HL-60 (cell line): Measurements from ENCODE around the gene CDC37L1.

Source experiments
- DNase-seq, 2 experiments: peaks; one replicate each; pipeline ENCODE4 v3.0.0-alpha.2; 2010 to 2020; ENCODE audit warnings: low read depth in 1 of 2, low spot score in 1 of 2
- H3K27ac ChIP-seq: fragments of 250-450 bp; sonication (Bioruptor Pico); replicated peaks from 2 replicates; pipeline ENCODE4 v1.5.1; 2020; ENCODE audit warnings: mild to moderate bottlenecking, moderate library complexity
- H3K27me3 ChIP-seq: fragments of 250-450 bp; sonication (Bioruptor Pico); 2 replicates; pipeline ENCODE4 v1.5.1; 2021; ENCODE audit warnings: mild to moderate bottlenecking, moderate library complexity; ENCODE audit not compliant: insufficient read depth, poor library complexity, severe bottlenecking
- H3K4me3 ChIP-seq: replicated peaks from 2 replicates; pipeline ENCODE4 v1.5.1; 2011; ENCODE audit warnings: mild to moderate bottlenecking, control low read depth, low read length; ENCODE audit not compliant: insufficient read depth
- GABPA ChIP-seq: IDR thresholded peaks from 2 replicates; pipeline ENCODE4 v1.6.1; 2012; ENCODE audit warnings: low read depth
- POLR2AphosphoS5 ChIP-seq: IDR thresholded peaks from 2 replicates; pipeline ENCODE4 v1.6.1; 2012; ENCODE audit warnings: low read depth
- SPI1 ChIP-seq: IDR thresholded peaks from 2 replicates; pipeline ENCODE4 v1.6.1; 2012; ENCODE audit warnings: low read depth, mild to moderate bottlenecking, borderline replicate concordance
- TF ChIP-seq, protein P1 (sequence below): IDR thresholded peaks from 2 replicates; pipeline ENCODE4 v1.6.1; 2012; ENCODE audit warnings: low read depth; ENCODE audit not compliant: insufficient replicate concordance
- TF ChIP-seq, protein P2 (sequence below): IDR thresholded peaks from one replicate; pipeline ENCODE4 v1.5.1; 2011; ENCODE audit warnings: low read length, control low read depth, inconsistent platforms; ENCODE audit not compliant: insufficient read depth

Gene CDC37L1

DNA sequence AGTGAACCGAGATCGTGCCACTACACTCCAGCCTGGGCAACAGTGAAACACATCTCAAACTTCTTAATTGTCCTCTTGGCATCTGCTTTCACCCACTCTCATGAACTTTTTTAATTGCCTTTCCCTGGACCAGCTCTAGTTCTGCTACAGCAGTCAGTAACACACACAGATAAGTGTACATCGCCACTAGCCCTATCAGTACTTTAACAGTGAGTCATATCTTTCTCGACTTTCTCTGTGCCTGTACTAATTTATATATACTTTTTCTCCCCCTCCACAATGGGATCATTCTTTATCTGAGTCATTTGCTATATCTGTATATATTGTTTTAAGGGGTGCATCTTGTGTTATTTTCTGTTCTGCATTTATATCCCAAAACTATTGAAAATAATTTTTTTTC lies 6.7 kb downstream of the CDC37L1 start:
- no peak overlapping the region for H3K27ac ChIP-seq
- TF ChIP-seq GABPA, result no peak
- no peak for TF ChIP-seq SPI1
- no peak for TF ChIP-seq POLR2AphosphoS5
- TF ChIP-seq, protein P1, sequence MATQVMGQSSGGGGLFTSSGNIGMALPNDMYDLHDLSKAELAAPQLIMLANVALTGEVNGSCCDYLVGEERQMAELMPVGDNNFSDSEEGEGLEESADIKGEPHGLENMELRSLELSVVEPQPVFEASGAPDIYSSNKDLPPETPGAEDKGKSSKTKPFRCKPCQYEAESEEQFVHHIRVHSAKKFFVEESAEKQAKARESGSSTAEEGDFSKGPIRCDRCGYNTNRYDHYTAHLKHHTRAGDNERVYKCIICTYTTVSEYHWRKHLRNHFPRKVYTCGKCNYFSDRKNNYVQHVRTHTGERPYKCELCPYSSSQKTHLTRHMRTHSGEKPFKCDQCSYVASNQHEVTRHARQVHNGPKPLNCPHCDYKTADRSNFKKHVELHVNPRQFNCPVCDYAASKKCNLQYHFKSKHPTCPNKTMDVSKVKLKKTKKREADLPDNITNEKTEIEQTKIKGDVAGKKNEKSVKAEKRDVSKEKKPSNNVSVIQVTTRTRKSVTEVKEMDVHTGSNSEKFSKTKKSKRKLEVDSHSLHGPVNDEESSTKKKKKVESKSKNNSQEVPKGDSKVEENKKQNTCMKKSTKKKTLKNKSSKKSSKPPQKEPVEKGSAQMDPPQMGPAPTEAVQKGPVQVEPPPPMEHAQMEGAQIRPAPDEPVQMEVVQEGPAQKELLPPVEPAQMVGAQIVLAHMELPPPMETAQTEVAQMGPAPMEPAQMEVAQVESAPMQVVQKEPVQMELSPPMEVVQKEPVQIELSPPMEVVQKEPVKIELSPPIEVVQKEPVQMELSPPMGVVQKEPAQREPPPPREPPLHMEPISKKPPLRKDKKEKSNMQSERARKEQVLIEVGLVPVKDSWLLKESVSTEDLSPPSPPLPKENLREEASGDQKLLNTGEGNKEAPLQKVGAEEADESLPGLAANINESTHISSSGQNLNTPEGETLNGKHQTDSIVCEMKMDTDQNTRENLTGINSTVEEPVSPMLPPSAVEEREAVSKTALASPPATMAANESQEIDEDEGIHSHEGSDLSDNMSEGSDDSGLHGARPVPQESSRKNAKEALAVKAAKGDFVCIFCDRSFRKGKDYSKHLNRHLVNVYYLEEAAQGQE, result no peak
- TF ChIP-seq, protein P2, sequence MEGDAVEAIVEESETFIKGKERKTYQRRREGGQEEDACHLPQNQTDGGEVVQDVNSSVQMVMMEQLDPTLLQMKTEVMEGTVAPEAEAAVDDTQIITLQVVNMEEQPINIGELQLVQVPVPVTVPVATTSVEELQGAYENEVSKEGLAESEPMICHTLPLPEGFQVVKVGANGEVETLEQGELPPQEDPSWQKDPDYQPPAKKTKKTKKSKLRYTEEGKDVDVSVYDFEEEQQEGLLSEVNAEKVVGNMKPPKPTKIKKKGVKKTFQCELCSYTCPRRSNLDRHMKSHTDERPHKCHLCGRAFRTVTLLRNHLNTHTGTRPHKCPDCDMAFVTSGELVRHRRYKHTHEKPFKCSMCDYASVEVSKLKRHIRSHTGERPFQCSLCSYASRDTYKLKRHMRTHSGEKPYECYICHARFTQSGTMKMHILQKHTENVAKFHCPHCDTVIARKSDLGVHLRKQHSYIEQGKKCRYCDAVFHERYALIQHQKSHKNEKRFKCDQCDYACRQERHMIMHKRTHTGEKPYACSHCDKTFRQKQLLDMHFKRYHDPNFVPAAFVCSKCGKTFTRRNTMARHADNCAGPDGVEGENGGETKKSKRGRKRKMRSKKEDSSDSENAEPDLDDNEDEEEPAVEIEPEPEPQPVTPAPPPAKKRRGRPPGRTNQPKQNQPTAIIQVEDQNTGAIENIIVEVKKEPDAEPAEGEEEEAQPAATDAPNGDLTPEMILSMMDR, result no peak
- H3K4me3 ChIP-seq, result no peak overlapping the region

DNA sequence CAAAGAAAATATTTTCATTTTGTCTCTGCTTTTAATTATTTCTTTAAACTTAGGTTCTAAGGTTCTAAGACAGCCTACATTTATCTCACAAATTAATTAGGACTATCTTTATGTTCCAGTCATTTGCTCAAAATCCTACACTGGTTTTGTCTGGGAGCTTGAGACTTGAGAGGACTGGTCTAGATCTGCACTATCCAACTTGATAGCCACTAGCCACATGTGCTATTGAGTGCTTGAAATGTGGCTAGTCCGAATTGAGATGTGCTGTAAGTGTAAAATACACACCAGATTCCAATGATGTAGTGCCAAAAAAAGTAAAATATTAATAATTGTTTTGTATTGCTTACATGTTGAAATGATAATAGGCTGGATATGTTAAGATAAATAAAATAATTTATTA lies 7.2 kb downstream of the CDC37L1 start:
- TF ChIP-seq GABPA (no peak), POLR2AphosphoS5 (no peak), SPI1 (no peak)
- TF ChIP-seq, protein P1, result no peak
- TF ChIP-seq, protein P2, result no peak
- DNase-seq, result no peak
- Histone ChIP-seq H3K4me3 (no peak overlapping the region), H3K27ac (no peak overlapping the region), H3K27me3 (no peaks in the 10 kb centered on the region)

More for the DNA sequence above, 6.7 kb downstream of the CDC37L1 start:
- no peak for DNase-seq
- no peaks in the 10 kb centered on the region for H3K27me3 ChIP-seq

DNA sequence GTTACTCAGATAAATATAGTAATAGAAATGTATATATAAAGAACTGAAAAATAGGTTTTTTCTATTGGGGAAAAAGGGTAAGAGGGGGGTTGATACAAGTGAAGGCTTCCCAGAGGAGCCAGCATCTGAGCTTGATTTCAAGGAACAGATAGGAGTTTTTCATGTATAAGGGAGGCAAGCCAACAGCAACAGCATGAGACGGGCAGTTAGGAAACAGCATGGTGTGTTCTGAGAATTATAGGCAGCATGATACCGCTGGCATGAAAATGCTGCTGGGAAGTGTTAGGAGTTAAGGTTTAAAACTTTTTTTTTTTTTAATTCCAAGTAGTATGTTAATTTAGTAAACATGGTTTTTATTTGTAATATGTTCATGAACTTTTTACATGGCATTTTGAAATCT lies 9.7 kb downstream of the CDC37L1 start:
- no peak for DNase-seq
- Histone ChIP-seq H3K27me3 (no peaks in the 10 kb centered on the region), H3K27ac (no peak overlapping the region), H3K4me3 (no peak overlapping the region)
- no peak for TF ChIP-seq SPI1
- no peak for TF ChIP-seq POLR2AphosphoS5
- TF ChIP-seq, protein P1, result no peak
- TF ChIP-seq GABPA, result no peak
- TF ChIP-seq, protein P2, result no peak
